GM19035 (cell line): ENCODE data around the gene NFYC.
"Not testable (repeated sequence)": the region's sequence is repeated elsewhere in the genome, so short reads cannot be mapped to it uniquely, and the experiment has no call there.

ENCODE experiments used
- ATAC-seq: cut with Tn5 transposase; IDR thresholded peaks from one replicate; pipeline ENCODE4 v1.9.1; 2021; ENCODE audit not compliant: unreplicated experiment

NFYC gene

GRCh38 chr1:40704817-40705733 is 13.6 kb downstream of the NFYC start:
- no peak for ATAC-seq

DNA sequence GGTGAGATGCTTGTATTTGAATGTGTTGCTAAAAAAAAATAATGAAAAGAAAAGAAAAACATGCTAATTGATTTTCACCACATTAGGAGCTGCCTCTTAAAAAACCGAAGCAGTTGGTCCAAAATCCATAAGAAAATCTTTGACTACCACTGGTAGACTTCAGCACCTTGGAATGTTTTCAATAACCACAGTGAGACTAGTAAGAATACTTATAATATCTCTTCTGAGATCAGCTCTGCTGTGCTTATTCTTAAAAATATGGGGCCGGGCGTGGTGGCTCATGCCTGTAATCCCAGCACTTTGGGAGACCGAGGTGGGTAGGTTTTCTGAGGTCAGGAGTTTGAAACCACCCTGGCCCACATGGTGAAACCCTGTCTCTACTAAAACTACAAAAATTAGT is 15.1 kb downstream of the NFYC start:
- no peak for ATAC-seq

- ATAC-seq: peak; percentile 71
Observed at GRCh38 chr1:40708750-40709099, 17.2 kb downstream of the NFYC start.

GRCh38 chr1:40709100-40709801 is 17.7 kb downstream of the NFYC start:
- peak; percentile 85 for ATAC-seq

- no peak for ATAC-seq
Observed at GRCh38 chr1:40709802-40710278, 18.3 kb downstream of the NFYC start.

GRCh38 chr1:40710581-40711315 is 19.2 kb downstream of the NFYC start:
- no peak for ATAC-seq

GRCh38 chr1:40711465-40712404 is 20.2 kb downstream of the NFYC start:
- ATAC-seq: no peak

- ATAC-seq: no peak
Observed at GRCh38 chr1:40712405-40712944, 21.0 kb downstream of the NFYC start.

GRCh38 chr1:40712997-40713396 is 21.5 kb downstream of the NFYC start:
- no peak for ATAC-seq

DNA sequence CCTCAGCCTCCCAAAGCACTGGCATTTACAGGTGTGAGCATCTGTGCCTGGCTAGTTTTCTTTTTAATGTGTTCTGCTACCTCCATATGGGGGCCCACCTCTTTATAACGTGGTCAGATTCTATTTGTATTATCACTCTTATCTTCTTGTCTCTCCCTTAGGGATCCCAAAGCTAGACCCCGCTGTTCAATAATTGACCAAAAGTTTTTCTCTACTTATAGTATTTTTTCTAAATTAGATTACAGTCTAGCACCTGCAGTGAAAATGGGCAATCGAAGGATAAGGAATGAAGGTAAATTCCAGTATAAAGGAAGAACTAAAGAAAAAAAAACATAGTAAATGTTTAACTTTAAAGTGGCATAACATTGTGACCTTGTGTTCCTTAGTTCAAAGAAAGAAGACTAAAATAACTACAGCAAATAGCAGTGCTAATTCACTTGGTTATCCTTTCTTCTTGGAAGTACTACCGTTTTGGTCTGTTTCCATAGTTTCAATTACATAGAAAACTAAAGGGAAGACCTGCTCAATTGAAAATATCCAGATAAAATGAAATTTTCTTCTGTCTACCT is 24.1 kb downstream of the NFYC start:
- ATAC-seq: no peak

- ATAC-seq: no peak
Observed at GRCh38 chr1:40717065-40717464, 25.6 kb downstream of the NFYC start.

DNA sequence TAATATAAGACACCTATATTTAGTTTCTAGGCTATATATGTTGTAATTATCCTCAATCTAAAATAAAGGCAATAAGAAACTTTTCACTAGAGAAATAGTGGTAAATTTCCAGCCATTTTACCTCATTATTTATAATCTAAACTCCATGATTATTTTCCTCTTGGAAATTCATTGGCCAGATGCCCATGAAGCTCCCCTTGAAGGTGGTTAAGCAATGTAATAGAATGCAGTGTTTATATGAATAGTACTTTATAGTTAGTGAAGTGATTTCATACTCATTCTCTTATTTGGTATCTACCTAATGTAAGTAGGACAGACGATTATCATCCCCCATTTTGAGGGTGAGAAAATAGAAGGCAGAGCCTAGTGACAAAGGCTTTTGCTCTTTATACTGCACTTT is 26.5 kb downstream of the NFYC start:
- ATAC-seq: no peak

DNA sequence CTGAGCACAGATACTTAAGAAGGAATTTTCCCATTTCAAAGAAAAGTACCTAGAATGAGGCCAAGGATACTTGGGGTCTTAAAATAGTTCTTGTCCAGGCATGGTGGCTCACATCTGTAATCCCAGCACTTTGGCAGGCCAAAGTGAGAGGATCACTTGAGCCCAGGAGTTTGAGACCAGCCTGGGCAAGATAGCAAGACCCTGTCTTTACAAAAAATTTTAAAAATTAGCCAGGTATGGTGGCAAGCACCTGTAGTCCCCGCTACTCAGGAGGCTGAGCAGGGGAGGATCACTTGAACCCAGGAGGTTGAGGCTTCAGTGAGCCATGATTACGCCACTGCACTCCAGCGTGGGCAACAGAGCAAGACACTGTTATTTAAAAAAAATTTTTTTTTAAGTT is 29.0 kb downstream of the NFYC start:
- ATAC-seq: no peak

- no peak for ATAC-seq
Observed at GRCh38 chr1:40722622-40723021, 31.1 kb downstream of the NFYC start.

DNA sequence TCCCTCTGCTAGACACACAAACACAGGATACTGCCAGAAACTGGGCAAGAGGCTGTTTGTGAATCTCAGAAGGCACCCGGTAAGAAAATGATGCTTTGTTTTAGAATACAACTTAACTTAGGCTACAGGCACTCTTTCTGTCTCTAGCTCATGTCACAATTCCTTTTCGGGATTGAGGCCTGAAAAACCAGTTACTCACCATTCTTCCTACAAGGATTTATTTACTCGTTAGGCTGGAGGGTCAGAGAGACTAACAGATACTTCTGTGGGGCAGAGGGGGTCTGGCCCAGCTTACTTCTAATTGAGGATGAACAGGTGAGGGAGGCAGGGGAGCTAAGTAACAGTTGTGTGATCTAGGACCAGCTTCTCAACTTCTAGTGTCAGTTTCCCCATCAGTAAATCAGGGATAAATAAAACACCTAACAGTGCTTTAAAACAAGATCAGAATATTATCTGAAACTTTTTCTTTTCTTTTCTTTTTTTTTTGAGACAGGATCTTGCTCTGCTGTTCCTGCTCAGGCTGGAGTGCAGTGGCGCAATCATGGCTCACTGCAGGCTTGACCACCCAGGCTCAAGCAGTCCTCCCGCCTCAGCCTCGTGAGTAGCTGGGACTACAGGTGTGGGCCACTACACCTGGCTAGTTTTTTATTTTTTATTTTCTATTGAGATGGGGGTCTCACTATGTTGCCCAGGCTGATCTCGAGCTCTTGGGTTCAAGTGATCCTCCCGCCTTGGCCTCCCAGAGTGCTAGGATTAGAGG is 31.9 kb downstream of the NFYC start:
- ATAC-seq: no peak

DNA sequence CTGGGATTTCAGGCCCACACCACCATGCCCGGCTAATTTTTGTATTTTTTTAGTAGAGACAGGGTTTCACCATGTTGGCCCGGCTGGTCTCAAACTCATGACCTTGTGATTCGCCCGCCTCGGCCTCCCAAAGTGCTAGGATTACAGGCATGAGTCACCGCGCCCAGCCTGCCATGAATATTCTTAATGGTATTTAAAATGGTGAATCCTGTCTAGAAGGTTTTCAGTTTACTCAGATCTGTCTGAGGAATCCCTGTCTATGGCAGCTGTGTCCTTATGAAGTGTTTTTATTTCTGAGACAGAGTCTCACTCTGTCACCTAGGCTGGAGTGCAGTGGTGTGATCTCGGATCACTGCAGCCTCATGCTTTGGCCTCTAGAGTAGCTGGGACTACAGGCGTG is 36.2 kb downstream of the NFYC start:
- ATAC-seq: not testable (repeated sequence)

DNA sequence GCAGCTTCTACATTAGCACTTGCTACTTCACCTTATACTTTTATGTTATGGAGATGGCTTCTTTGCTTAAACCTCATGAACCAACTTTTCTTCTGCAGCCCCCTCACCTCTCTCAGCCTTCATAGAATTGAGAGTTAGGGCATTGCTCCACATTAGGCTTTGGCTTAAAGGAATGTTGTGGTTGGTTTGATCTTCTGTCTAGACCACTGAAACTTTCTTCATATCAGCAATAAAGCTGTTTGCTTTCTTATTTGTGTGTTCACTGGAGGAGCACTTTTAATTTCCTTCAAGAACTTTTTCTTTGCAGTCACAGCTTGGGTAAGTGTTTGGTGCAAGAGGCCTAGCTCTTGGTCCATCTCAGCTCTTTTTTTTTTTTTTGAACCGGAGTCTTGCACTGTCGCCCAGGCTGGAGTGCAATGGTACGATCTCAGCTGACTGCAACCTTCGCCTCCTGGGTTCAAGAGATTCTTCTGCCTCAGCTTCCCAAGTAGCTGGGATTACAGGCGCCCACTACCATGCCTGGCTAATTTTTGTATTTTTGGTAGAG is 37.9 kb downstream of the NFYC start:
- ATAC-seq: not testable (repeated sequence)

- no peak for ATAC-seq
Observed at GRCh38 chr1:40732756-40733301, 41.3 kb downstream of the NFYC start.
